ENCODE measurements around the gene SZT2. TPM values are rescaled to one million over a fixed set of nuclear protein-coding genes. Genes with fewer than 3 reads are reported as not detected.

SZT2 gene
- total and polyA plus RNA-seq, 2 of the 4 experiments (the other 2 are of a cell fraction), result 9.5 to 14.3 TPM

- H3K9me3 ChIP-seq (ENCODE audit: control insufficient read depth, insufficient read depth, low read length), result no peaks in the 10 kb centered on the region
- TF ChIP-seq MXI1 (IDR thresholded peaks at IDR 0.05; ENCODE audit: borderline replicate concordance, low read depth, low read length), result no peak
- TF ChIP-seq CHD1 (IDR thresholded peaks at IDR 0.05; ENCODE audit: low read depth, low read length), result no peak
- 94% methylated on average over 6 of the region's 15 CpGs; no CpG with 5 or more reads in 1 of the 2 experiments for WGBS, 2 experiments (ENCODE audit: extremely low coverage in 2 of 2, insufficient read length in 1 of 2)
- no peak overlapping the region for H3K18ac ChIP-seq (ENCODE audit: low read depth, low read length)
- no peak overlapping the region for H3K4ac ChIP-seq (ENCODE audit: low read depth, low read length)
- intact Hi-C loops (cut with micrococcal nuclease), result no loop called here
- H4K5ac ChIP-seq (ENCODE audit: low read depth, low read length), result no peak overlapping the region
- H3K27me3 ChIP-seq (ENCODE audit: control insufficient read depth, insufficient read depth, low read length), result no peaks in the 10 kb centered on the region
- H2BK15ac ChIP-seq (ENCODE audit: low read depth, low read length), result no peak overlapping the region
- dilution Hi-C loops (cut with HindIII; ENCODE audit: low sequenced_read_pairs, unreplicated experiment), result no loop called here
- no peak overlapping the region for H2AK5ac ChIP-seq (ENCODE audit: low read depth, low read length)
- H3K27ac ChIP-seq (ENCODE audit: insufficient read depth, low read length), result no peak overlapping the region
- CTCF ChIA-PET, result no interaction called here
- peaks cover 80% of the 10 kb centered on the region for H3K36me3 ChIP-seq (ENCODE audit: control insufficient read depth, insufficient read depth, low read length)
- peaks cover 6% of the 10 kb centered on the region; the same call in 1 of the 2 replicates for H3K4me1 ChIP-seq (ENCODE audit: control insufficient read depth, insufficient read depth, low read length)
- peaks cover 0 to 12% of the 10 kb centered on the region in 2 experiments; a peak in 2 of 4 replicates for H3K79me1 ChIP-seq (ENCODE audit: low read depth in 1 of 2, low read length in 2 of 2)
- DNase-seq (no peak), ATAC-seq (ENCODE audit: low read depth) (no peak)
- BruUV-seq (replicated peaks), result no TSS peak
- H3K14ac ChIP-seq (replicated peaks; ENCODE audit: low read depth, low read length), result no peak overlapping the region
- H2BK5ac ChIP-seq (ENCODE audit: low read depth, low read length, poor library complexity, severe bottlenecking), result no peak overlapping the region
- H2BK120ac ChIP-seq (ENCODE audit: low read depth, low read length), result no peak overlapping the region
- no peak overlapping the region for H2AK9ac ChIP-seq (replicated peaks; ENCODE audit: low read depth, low read length, poor library complexity)
- no peak overlapping the region for H2AFZ ChIP-seq (replicated peaks; ENCODE audit: low read length, poor library complexity)
- no peak overlapping the region for H4K8ac ChIP-seq (ENCODE audit: low read depth in 2 of 2, low read length in 2 of 2)
- no peak overlapping the region for H3K56ac ChIP-seq (ENCODE audit: extremely low read depth, insufficient read depth, low read length)
- in situ Hi-C loops (cut with MboI; ENCODE audit: low sequenced_read_pairs), result no loop called here
- no peak overlapping the region for H3K23ac ChIP-seq (ENCODE audit: low read depth, low read length)
- H3K4me2 ChIP-seq (ENCODE audit: low read depth, low read length), result no peak overlapping the region
- no peaks in the 10 kb centered on the region; the same call in 1 of the 2 replicates for H4K20me1 ChIP-seq (ENCODE audit: insufficient read depth, low read length)
- no peak overlapping the region for H4K91ac ChIP-seq (ENCODE audit: insufficient read depth, low read depth, low read length)
- peaks cover 26% of the 10 kb centered on the region for H3K9me1 ChIP-seq (ENCODE audit: insufficient read depth, low read length)
- POLR2A ChIA-PET (ENCODE audit: unreplicated experiment), result no interaction called here
- no peak overlapping the region for H3K4me3 ChIP-seq (ENCODE audit: insufficient read depth, low read depth, low read length)
- H3K9ac ChIP-seq (ENCODE audit: low read depth, low read length), result no peak overlapping the region
- H2BK20ac ChIP-seq (ENCODE audit: low read depth, low read length), result no peak overlapping the region
Observed at GRCh38 chr1:43441166-43441893, 51.6 kb downstream of the SZT2 start.
